HFFc6 (cell line): ENCODE measurements around the gene DPPA4. TPM values are rescaled to one million over a fixed set of nuclear protein-coding genes. Genes with fewer than 3 reads are reported as not detected.
A peak's percentile ranks its signal among the peaks of the same experiment; 100 is the strongest.
"Not testable (repeated sequence)": the region's sequence is repeated elsewhere in the genome, so short reads cannot be mapped to it uniquely, and the experiment has no call there.

Source experiments
- DNase-seq: peaks from one replicate; pipeline ENCODE4 v3.0.0-alpha.2; 2018
- H3K27ac Mint-ChIP-seq: 2 replicates; pipeline ENCODE4 v1.8.0; 2020; ENCODE audit warnings: mild to moderate bottlenecking, mixed read lengths
- H3K27me3 Mint-ChIP-seq: 2 replicates; pipeline ENCODE4 v1.8.0; 2021; ENCODE audit warnings: mild to moderate bottlenecking, moderate library complexity, mixed read lengths; ENCODE audit not compliant: insufficient read depth
- H3K36me3 Mint-ChIP-seq: 2 replicates; pipeline ENCODE4 v1.8.0; 2021; ENCODE audit warnings: low read depth, mixed read lengths
- H3K4me1 Mint-ChIP-seq: 2 replicates; pipeline ENCODE4 v1.8.0; 2020; ENCODE audit warnings: low read depth, mixed read lengths
- H3K4me3 Mint-ChIP-seq: 2 replicates; pipeline ENCODE4 v1.8.0; 2020; ENCODE audit warnings: mild to moderate bottlenecking, moderate library complexity, mixed read lengths
- H3K9me3 Mint-ChIP-seq: 2 replicates; pipeline ENCODE4 v1.8.0; 2020; ENCODE audit warnings: mild to moderate bottlenecking, mixed read lengths
- long read RNA-seq: library from polyadenylated mRNA; unstranded; transcript quantifications from one replicate; pipeline ENCODE4 v2.0.0, GENCODE V29; 2019
- total RNA-seq, 6 experiments: library from RNA; stranded (reverse); fragmentation: NEBNext Ultra II Directional; extraction: Animal tissue kit (Norgen Biotek cat#: 25700); gene quantifications; 2 replicates in 1 of 6; 3 replicates in 5 of 6; pipeline ENCODE4 v1.2.3, GENCODE V29; 2021
- TF ChIP-seq, protein P1 (sequence below): fragments of 200-600 bp; sonication (generic); IDR thresholded peaks from 2 replicates; pipeline ENCODE4 v1.5.0; 2021; ENCODE audit warnings: antibody characterized with exemption, mild to moderate bottlenecking

The DPPA4 gene
- 1 to 10 TPM in 4 of 6 experiments, not detected in 2; 1.1 to 1.9 (median 1.4) TPM for total RNA-seq
- long read RNA-seq = 0 reads

- DNase-seq = no peak
- Mint-ChIP-seq H3K36me3 (no peaks in the 10 kb centered on the region), H3K4me1 (peaks cover 9% of the 10 kb centered on the region; the same call in 1 of the 2 replicates), H3K4me3 (peak within 1 kb of the TSS; percentile 88), H3K27ac (peak within 1 kb of the TSS; percentile 22; the same call in 1 of the 2 replicates), H3K27me3 (peaks cover 4% of the 10 kb centered on the region), H3K9me3 (no peaks in the 10 kb centered on the region; the same call in 1 of the 2 replicates)
- TF ChIP-seq, protein P1, sequence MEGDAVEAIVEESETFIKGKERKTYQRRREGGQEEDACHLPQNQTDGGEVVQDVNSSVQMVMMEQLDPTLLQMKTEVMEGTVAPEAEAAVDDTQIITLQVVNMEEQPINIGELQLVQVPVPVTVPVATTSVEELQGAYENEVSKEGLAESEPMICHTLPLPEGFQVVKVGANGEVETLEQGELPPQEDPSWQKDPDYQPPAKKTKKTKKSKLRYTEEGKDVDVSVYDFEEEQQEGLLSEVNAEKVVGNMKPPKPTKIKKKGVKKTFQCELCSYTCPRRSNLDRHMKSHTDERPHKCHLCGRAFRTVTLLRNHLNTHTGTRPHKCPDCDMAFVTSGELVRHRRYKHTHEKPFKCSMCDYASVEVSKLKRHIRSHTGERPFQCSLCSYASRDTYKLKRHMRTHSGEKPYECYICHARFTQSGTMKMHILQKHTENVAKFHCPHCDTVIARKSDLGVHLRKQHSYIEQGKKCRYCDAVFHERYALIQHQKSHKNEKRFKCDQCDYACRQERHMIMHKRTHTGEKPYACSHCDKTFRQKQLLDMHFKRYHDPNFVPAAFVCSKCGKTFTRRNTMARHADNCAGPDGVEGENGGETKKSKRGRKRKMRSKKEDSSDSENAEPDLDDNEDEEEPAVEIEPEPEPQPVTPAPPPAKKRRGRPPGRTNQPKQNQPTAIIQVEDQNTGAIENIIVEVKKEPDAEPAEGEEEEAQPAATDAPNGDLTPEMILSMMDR = no peak
Measured at GRCh38 chr3:109337393-109337792, at the start of gene DPPA4. TSS of gene DPPA4 (minus strand) at chr3:109337546. CDS start at chr3:109337517, 29 bp downstream.

DNA sequence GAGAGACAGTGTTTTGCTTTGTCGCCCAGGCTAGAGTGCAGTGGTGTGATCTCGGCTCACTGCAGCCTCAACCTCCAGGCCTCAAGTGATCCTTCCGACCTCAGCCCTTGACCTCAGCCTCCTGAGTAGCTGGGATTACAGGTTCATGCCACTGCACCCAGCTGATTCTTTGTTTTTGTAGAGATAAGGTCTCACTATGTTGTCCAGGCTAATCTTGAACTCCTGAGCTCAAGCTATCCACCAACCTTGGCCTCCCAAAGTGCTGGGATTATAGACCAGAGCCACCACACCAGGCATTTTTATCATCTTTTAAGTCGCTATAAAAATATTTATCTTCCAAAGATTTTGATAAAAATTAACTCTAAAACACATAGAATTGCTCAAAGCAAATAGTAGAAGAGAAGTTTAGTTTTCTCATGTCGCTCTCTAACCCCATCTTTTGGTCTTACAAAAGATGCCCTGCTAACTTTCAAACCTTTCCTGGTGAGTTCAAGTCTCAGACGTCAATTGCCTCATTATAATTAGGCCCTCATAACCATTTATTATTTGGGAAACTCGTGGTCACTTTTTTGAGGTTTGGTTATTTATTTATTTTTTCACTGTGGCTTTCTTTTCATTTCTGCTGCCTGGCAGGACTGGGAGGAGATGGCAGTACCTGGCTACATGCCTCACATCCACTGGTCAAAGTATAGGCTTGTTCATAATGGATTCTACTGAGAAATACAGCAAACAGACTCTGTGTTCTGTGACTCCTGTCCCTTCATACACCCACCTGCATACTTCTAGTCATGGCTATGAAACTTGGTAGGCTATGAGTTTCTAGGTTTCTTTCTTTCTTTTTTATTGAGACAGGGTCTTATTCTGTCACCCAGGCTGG lies 48.3 kb upstream of the DPPA4 start:
- peaks cover 9% of the 10 kb centered on the region for H3K27me3 Mint-ChIP-seq
- no peak overlapping the region for H3K27ac Mint-ChIP-seq
- no peaks in the 10 kb centered on the region for H3K36me3 Mint-ChIP-seq
- TF ChIP-seq, protein P1 = no peak
- no peak for DNase-seq
- H3K9me3 Mint-ChIP-seq = peaks cover 3% of the 10 kb centered on the region; the same call in 1 of the 2 replicates
- no peak overlapping the region for H3K4me3 Mint-ChIP-seq
- H3K4me1 Mint-ChIP-seq = no peaks in the 10 kb centered on the region

DNA sequence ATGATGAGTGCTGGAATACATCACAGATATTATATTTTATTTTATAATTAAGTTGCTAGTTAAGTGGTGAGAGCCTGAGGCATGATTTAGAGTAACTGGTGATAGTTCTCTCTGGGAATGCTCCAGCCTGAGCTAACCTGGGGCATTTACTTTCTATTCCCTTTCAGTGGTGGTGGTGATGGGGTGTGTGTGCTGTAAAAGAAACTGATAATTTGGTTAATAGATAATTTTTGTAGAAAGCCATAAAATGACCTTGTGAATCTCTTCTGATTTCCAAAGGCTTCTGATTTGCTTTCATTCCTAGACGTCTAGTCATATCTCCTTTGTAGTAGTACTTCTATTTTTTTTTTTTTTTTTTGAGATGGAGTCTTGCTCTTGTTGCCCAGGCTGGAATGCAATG lies 46.8 kb upstream of the DPPA4 start:
- Mint-ChIP-seq H3K27me3 (peaks cover 4% of the 10 kb centered on the region), H3K9me3 (no peaks in the 10 kb centered on the region; the same call in 1 of the 2 replicates), H3K27ac (no peak overlapping the region), H3K4me1 (no peaks in the 10 kb centered on the region), H3K36me3 (no peaks in the 10 kb centered on the region), H3K4me3 (no peak overlapping the region)
- no peak for DNase-seq
- TF ChIP-seq, protein P1 = no peak

GRCh38 chr3:109382588-109382987 lies 45.2 kb upstream of the DPPA4 start:
- Mint-ChIP-seq H3K27me3 (peaks cover 4% of the 10 kb centered on the region), H3K9me3 (no peaks in the 10 kb centered on the region; the same call in 1 of the 2 replicates), H3K36me3 (no peaks in the 10 kb centered on the region), H3K27ac (no peak overlapping the region), H3K4me1 (no peaks in the 10 kb centered on the region), H3K4me3 (no peak overlapping the region)
- no peak for DNase-seq
- TF ChIP-seq, protein P1 = no peak

DNA sequence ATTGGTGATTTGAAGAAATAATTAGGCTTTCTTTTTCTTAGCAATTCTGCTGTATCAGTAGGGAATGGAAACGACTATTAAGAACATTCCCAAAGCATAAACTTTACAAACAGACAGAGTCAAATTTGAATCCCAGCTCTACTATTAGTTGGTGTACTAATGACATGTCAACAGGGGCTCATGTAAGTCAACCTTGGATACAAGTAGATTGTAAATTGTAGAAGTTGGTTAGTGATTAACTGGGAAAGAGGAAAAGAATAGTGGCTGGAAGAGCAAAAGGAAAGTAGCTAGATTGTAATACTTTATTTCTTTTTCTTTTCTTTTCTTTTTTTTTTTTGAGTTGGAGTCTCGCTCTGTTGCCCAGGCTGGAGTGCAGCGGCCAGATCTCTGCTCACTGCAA lies 38.6 kb upstream of the DPPA4 start:
- Mint-ChIP-seq H3K4me3 (no peak overlapping the region), H3K27ac (no peak overlapping the region), H3K27me3 (peaks cover 1% of the 10 kb centered on the region), H3K4me1 (no peaks in the 10 kb centered on the region), H3K36me3 (no peaks in the 10 kb centered on the region), H3K9me3 (peaks cover 3% of the 10 kb centered on the region; the same call in 1 of the 2 replicates)
- DNase-seq = no peak
- TF ChIP-seq, protein P1 = no peak

DNA sequence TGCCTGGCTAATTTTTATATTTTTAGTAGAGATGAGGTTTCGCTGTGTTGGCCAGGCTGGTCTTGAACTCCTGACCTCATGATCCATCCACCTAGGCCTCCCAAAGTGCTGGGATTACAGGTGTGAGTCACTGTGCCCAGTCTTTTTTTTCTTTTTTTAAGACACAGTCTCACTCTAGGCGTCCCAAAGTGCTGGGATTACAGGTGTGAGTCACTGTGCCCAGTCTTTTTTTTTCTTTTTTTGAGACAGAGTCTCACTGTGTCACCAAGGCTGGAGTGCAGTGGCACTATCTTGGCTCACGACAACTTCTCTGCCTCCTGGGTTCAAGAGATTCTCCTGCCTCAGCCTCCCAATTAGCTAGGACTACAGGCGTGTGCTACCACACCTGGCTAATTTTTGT lies 37.1 kb upstream of the DPPA4 start:
- not testable (repeated sequence) for DNase-seq, H3K4me3 Mint-ChIP-seq, H3K4me1 Mint-ChIP-seq, H3K27ac Mint-ChIP-seq, H3K27me3 Mint-ChIP-seq, H3K36me3 Mint-ChIP-seq, H3K9me3 Mint-ChIP-seq
